HG03196 (cell line): Measurements from ENCODE around the gene MAMDC2.
"Not testable (repeated sequence)": the region's sequence is repeated elsewhere in the genome, so short reads cannot be mapped to it uniquely, and the experiment has no call there.

ENCODE experiments used
- ATAC-seq: cut with Tn5 transposase; IDR thresholded peaks from one replicate; pipeline ENCODE4 v1.9.1; 2021; ENCODE audit not compliant: unreplicated experiment

The MAMDC2 gene

GRCh38 chr9:70170151-70170790, 126.6 kb downstream of the MAMDC2 start:
- no peak for ATAC-seq

GRCh38 chr9:70172532-70172931, 128.9 kb downstream of the MAMDC2 start:
- ATAC-seq, result no peak

GRCh38 chr9:70177121-70177520, 133.5 kb downstream of the MAMDC2 start:
- no peak for ATAC-seq

GRCh38 chr9:70192707-70193106, 149.1 kb downstream of the MAMDC2 start:
- no peak for ATAC-seq

GRCh38 chr9:70195456-70195855, 151.8 kb downstream of the MAMDC2 start:
- no peak for ATAC-seq

- ATAC-seq, result no peak
Observed at GRCh38 chr9:70197216-70198044, 153.8 kb downstream of the MAMDC2 start.

- not testable (repeated sequence) for ATAC-seq
Observed at GRCh38 chr9:70204743-70205142, 161.1 kb downstream of the MAMDC2 start.

- no peak for ATAC-seq
Observed at GRCh38 chr9:70205366-70206020, 161.8 kb downstream of the MAMDC2 start.

GRCh38 chr9:70217029-70217428, 173.4 kb downstream of the MAMDC2 start:
- ATAC-seq, result no peak

- no peak for ATAC-seq
Observed at GRCh38 chr9:70218767-70219166, 175.1 kb downstream of the MAMDC2 start.

- ATAC-seq, result no peak
Observed at GRCh38 chr9:70220216-70220615, 176.6 kb downstream of the MAMDC2 start.

- no peak for ATAC-seq
Observed at GRCh38 chr9:70222354-70222753, 178.7 kb downstream of the MAMDC2 start.

- ATAC-seq, result no peak
Observed at GRCh38 chr9:70228118-70228517, 184.5 kb downstream of the MAMDC2 start.

- no peak for ATAC-seq
Observed at GRCh38 chr9:70228611-70229010, 185.0 kb downstream of the MAMDC2 start.

GRCh38 chr9:70229026-70229425, 185.4 kb downstream of the MAMDC2 start:
- ATAC-seq, result no peak

GRCh38 chr9:70229579-70229978, 185.9 kb downstream of the MAMDC2 start:
- no peak for ATAC-seq

GRCh38 chr9:70232476-70232875, 188.8 kb downstream of the MAMDC2 start:
- ATAC-seq, result no peak

- ATAC-seq, result not testable (repeated sequence)
Observed at GRCh38 chr9:70234208-70234607, 190.6 kb downstream of the MAMDC2 start.

GRCh38 chr9:70245952-70246351, 202.3 kb downstream of the MAMDC2 start:
- ATAC-seq, result not testable (repeated sequence)

- ATAC-seq, result no peak
Observed at GRCh38 chr9:70250221-70250620, 206.6 kb downstream of the MAMDC2 start.

- no peak for ATAC-seq
Observed at GRCh38 chr9:70255486-70255885, 211.8 kb downstream of the MAMDC2 start.

- no peak for ATAC-seq
Observed at GRCh38 chr9:70256123-70256551, 212.5 kb downstream of the MAMDC2 start.
